MG63 (cell line): Measurements from ENCODE around the gene TCTN3. TPM values are rescaled to one million over a fixed set of nuclear protein-coding genes. Genes with fewer than 3 reads are reported as not detected.
A peak's percentile ranks its signal among the peaks of the same experiment; 100 is the strongest.
"Not testable (repeated sequence)": the region's sequence is repeated elsewhere in the genome, so short reads cannot be mapped to it uniquely, and the experiment has no call there.

Experiments used
- DNase-seq: peaks from one replicate; pipeline ENCODE4 v3.0.0-alpha.2; 2020
- H3K27me3 ChIP-seq: fragments of 250-450 bp; sonication (Bioruptor Pico); 2 replicates; pipeline ENCODE4 v1.5.1; 2020; ENCODE audit warnings: mild to moderate bottlenecking, moderate library complexity
- H3K36me3 ChIP-seq: fragments of 250-450 bp; sonication (Bioruptor Pico); 2 replicates; pipeline ENCODE4 v1.5.1; 2020; ENCODE audit warnings: mild to moderate bottlenecking, moderate library complexity
- H3K4me3 ChIP-seq: fragments of 250-450 bp; sonication (Bioruptor Pico); 2 replicates; pipeline ENCODE4 v1.5.1; 2020; ENCODE audit warnings: mild to moderate bottlenecking, moderate library complexity
- H3K9me3 ChIP-seq: fragments of 250-450 bp; sonication (Bioruptor Pico); 2 replicates; pipeline ENCODE4 v1.5.1; 2020; ENCODE audit warnings: mild to moderate bottlenecking, moderate library complexity
- total RNA-seq: library from RNA; depleted of rRNA; stranded (reverse); fragments of >200 nt; shearing (Covaris generic); gene quantifications from 2 replicates; pipeline ENCODE4 v1.2.3, GENCODE V29; 2014; ENCODE audit warnings: low replicate concordance

TCTN3 gene
- total RNA-seq, 1 experiment from 2014 or later, result 37.7 TPM

GRCh38 chr10:95698415-95698814 is 4.7 kb upstream of the TCTN3 start:
- DNase-seq, result no peak
- peaks cover 2% of the 10 kb centered on the region; the same call in 1 of the 2 replicates for H3K36me3 ChIP-seq
- no peaks in the 10 kb centered on the region for H3K9me3 ChIP-seq
- H3K27me3 ChIP-seq, result no peaks in the 10 kb centered on the region
- no peak overlapping the region for H3K4me3 ChIP-seq

DNA sequence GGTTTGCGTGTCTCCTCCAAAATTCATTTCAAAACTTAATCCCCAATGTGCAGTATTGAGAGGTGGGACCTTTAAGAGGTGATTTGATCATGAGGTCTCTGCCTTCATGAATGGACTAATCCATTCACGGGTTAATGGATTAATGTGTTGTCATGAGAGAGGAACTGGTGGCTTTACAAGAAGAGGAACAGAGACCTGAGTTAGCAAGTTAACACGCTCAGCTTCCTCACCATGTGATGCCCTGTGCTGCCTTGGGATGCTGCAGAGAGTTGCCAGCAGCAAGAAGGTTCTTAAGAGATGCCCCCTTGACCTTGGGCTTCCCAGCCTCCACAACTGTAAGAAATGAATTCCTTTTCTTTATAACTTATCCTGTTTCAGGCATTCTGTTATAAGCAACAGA is 3.7 kb upstream of the TCTN3 start:
- no peak overlapping the region for H3K4me3 ChIP-seq

DNA sequence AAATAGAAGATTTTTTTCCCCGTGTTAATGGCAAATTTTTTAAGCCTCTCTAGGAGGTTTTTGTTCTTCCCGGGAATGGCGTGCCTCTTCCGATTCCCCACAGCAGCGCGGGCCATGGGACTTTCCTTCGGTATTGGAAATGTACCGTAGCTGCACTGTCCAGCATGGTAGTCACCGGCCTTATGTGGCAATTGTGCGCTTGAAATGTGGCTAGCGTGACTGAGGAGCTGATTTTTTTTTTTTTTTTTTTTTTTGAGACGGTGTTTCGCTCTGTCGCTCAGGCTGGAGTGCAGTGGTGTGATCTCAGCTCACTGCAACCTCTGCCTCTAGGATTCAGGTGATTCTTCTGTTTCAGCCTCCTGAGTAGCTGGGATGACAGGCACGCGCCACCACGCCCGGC is 938 bp upstream of the TCTN3 start:
- Histone ChIP-seq H3K36me3 (peaks cover 20% of the 10 kb centered on the region), H3K9me3 (no peaks in the 10 kb centered on the region), H3K27me3 (no peaks in the 10 kb centered on the region), H3K4me3 (no peak overlapping the region)
- no peak for DNase-seq

More for the DNA sequence above, 3.7 kb upstream of the TCTN3 start:
- Histone ChIP-seq H3K9me3 (no peaks in the 10 kb centered on the region), H3K36me3 (peaks cover 2% of the 10 kb centered on the region; the same call in 1 of the 2 replicates), H3K27me3 (no peaks in the 10 kb centered on the region)
- no peak for DNase-seq

GRCh38 chr10:95693071-95693667 is 558 bp downstream of the TCTN3 start:
- H3K9me3 ChIP-seq, result no peaks in the 10 kb centered on the region
- DNase-seq, result no peak
- H3K27me3 ChIP-seq, result no peaks in the 10 kb centered on the region
- H3K4me3 ChIP-seq, result peak overlapping the region; percentile 96
- H3K36me3 ChIP-seq, result peaks cover 31% of the 10 kb centered on the region

DNA sequence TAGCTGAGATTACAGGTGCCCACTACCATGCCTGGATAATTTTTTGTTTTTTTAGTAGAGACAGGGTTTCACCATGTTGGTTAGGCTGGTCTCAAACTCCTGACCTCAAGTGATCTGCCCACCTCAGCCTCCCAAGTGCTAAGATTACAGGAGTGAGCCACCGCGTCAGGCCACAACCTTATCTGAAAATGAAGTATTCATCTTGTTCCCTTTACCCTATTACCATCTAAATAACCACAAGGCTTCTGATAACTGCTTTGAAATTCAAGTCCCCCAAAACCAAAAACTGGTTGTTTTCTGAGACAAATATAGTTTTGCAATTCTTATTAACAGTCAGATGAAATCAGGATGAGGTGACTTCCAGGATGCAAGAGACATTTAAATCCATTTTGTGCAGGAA is 2.4 kb downstream of the TCTN3 start:
- Histone ChIP-seq H3K4me3 (no peak overlapping the region), H3K9me3 (no peaks in the 10 kb centered on the region), H3K36me3 (peaks cover 45% of the 10 kb centered on the region), H3K27me3 (no peaks in the 10 kb centered on the region)
- DNase-seq, result no peak

DNA sequence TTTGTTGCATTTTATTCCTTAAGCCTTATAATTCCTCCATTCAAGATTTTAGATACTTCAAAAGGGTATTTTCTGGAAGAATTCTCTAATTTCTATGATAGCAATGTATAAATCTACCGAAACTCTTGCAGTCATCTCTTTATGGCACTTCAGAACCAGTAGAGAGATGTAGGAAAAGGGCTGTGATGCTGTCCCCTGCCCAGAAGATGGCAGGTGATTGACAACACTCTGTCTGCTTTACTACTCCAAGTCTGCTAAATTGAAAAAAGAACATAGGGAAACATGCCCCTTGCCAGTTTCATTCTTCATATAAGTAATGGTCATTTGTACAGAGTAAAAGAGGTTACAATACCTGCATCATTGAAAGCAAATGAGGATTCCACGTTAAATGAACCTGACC is 5.1 kb downstream of the TCTN3 start:
- Histone ChIP-seq H3K9me3 (no peaks in the 10 kb centered on the region), H3K36me3 (peaks cover 68% of the 10 kb centered on the region), H3K27me3 (no peaks in the 10 kb centered on the region), H3K4me3 (no peak overlapping the region)
- DNase-seq, result no peak

- no peak for DNase-seq
- H3K4me3 ChIP-seq, result no peak overlapping the region
- no peaks in the 10 kb centered on the region for H3K9me3 ChIP-seq
- H3K36me3 ChIP-seq, result peaks cover 61% of the 10 kb centered on the region
- no peaks in the 10 kb centered on the region for H3K27me3 ChIP-seq
Observed at GRCh38 chr10:95683966-95684365, 9.8 kb downstream of the TCTN3 start.

DNA sequence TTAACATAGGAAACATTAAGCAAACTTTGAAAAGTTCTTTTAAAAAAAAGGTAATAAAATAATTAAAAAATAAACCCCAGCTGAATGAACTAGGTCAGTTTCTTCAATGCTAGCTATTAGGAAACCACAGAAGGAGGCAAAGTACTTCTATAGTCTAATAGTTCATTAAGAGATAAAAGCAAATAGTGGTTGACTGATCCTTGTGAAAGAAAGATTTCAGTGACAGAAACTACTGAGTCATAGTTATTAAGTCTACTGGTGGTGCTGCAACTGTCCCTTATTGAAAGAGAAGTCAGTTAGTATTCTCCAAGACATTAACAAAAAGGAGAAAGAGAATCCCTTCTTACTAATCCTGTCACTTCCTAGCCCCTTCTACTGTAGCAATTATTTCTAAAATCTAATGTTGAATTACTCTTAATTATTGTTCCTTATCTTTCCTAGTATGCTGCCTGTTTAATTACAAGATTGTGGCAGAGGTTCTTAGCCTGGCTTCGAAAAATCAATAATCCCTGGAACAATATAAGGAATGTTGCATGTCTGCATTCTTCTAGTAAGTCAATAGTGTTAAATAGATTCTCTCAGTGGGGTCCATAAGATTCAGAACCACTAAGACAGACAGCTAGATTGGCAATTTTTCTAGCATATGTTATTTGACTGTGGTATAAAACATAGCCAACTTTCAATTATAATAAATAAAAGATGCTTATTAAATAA is 18.2 kb downstream of the TCTN3 start:
- Histone ChIP-seq H3K4me3 (no peak overlapping the region), H3K36me3 (peaks cover 18% of the 10 kb centered on the region), H3K27me3 (no peaks in the 10 kb centered on the region), H3K9me3 (no peaks in the 10 kb centered on the region)
- no peak for DNase-seq

- Histone ChIP-seq H3K27me3 (no peaks in the 10 kb centered on the region), H3K9me3 (no peaks in the 10 kb centered on the region), H3K4me3 (no peak overlapping the region), H3K36me3 (peaks cover 12% of the 10 kb centered on the region)
- no peak for DNase-seq
Observed at GRCh38 chr10:95674643-95675042, 19.1 kb downstream of the TCTN3 start.

DNA sequence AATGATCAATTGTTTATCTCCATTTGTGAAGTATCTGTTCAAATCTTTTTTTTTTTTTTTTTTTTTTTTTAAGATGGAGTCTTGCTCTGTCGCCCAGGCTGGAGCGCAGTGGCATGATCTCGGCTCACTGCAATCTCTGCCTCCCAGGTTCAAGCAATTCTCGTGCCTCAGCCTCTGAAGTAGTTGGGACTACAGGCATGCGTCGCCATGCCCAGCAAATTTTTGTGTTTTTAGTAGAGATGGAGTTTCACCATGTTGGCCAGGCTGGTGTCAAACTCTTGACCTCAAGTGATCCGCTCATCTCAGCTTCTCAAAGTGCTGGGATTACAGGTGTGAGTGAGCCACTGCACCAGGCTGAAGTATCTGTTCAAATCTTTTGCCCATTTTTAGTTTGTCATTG is 21.1 kb downstream of the TCTN3 start:
- not testable (repeated sequence) for H3K27me3 ChIP-seq, DNase-seq, H3K9me3 ChIP-seq, H3K4me3 ChIP-seq, H3K36me3 ChIP-seq

DNA sequence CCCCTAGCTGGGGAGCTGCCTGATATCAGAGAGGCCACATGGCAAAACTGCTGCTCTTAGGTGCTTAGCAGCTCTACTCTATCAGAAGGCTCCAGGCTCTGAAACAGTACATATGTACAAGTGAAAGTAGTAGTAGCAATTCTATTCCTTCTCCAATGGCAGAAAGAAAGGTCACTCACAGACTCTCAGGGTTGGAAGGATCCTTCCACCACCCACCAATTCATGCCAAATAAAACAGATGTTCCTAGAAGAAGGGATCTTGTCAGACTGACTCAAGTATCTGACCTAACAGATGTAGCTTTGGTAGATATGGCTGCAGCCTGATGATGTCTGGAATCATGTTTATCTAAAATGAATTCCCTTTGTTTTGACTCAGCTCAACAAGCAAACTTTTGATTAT is 29.2 kb downstream of the TCTN3 start:
- Histone ChIP-seq H3K4me3 (no peak overlapping the region), H3K9me3 (no peaks in the 10 kb centered on the region), H3K27me3 (no peaks in the 10 kb centered on the region), H3K36me3 (peaks cover 9% of the 10 kb centered on the region; the same call in 1 of the 2 replicates)
- no peak for DNase-seq

DNA sequence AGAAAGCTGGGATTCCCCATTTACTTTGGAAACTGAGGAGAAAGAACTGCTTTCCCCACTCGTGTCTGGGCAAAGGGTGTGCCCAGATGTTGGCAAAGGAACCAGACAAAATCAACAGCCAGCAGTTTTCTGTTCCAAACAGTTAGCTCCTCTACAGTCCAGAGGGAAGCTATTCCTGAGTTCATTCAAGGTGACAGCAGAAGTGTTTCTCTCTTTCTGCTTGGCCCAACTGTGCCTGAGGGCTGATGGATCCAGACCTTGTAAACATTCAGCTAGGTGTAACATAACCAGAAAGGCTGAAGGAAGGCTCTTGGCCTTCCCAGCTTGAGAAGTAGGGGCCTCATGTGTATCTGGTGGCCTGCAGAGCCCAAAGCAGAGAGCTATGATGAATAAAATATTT is 30.2 kb downstream of the TCTN3 start:
- H3K27me3 ChIP-seq, result no peaks in the 10 kb centered on the region
- H3K36me3 ChIP-seq, result peaks cover 9% of the 10 kb centered on the region; the same call in 1 of the 2 replicates
- H3K9me3 ChIP-seq, result no peaks in the 10 kb centered on the region
- H3K4me3 ChIP-seq, result no peak overlapping the region
- DNase-seq, result no peak

GRCh38 chr10:95661818-95662217 is 31.9 kb downstream of the TCTN3 start:
- H3K36me3 ChIP-seq, result peaks cover 9% of the 10 kb centered on the region; the same call in 1 of the 2 replicates
- H3K9me3 ChIP-seq, result no peaks in the 10 kb centered on the region
- H3K4me3 ChIP-seq, result no peak overlapping the region
- H3K27me3 ChIP-seq, result no peaks in the 10 kb centered on the region
- DNase-seq, result no peak

GRCh38 chr10:95660283-95660682 is 33.4 kb downstream of the TCTN3 start:
- H3K36me3 ChIP-seq, result peaks cover 9% of the 10 kb centered on the region; the same call in 1 of the 2 replicates
- no peak overlapping the region for H3K4me3 ChIP-seq
- no peak for DNase-seq
- no peaks in the 10 kb centered on the region for H3K9me3 ChIP-seq
- no peaks in the 10 kb centered on the region for H3K27me3 ChIP-seq

DNA sequence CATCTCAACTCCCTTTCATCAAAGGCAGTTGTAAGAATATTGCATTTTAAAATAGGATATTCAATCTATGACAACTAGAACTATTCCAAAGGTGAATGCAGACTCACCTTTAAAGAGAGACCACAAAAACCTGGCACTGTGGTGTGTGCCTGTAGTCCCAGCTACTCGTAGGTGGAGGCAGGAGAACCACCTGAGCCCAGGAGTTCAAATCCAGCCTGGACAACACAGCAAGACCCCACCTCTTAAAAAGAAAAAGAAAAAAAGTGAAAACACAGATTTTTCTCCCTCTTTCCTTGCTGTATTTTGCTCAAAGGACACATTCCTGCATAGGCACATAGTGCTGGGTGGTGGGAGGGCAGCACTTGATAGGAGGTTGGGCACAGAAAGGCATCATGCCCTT is 36.5 kb downstream of the TCTN3 start:
- peaks cover 1% of the 10 kb centered on the region; the same call in 1 of the 2 replicates for H3K9me3 ChIP-seq

DNA sequence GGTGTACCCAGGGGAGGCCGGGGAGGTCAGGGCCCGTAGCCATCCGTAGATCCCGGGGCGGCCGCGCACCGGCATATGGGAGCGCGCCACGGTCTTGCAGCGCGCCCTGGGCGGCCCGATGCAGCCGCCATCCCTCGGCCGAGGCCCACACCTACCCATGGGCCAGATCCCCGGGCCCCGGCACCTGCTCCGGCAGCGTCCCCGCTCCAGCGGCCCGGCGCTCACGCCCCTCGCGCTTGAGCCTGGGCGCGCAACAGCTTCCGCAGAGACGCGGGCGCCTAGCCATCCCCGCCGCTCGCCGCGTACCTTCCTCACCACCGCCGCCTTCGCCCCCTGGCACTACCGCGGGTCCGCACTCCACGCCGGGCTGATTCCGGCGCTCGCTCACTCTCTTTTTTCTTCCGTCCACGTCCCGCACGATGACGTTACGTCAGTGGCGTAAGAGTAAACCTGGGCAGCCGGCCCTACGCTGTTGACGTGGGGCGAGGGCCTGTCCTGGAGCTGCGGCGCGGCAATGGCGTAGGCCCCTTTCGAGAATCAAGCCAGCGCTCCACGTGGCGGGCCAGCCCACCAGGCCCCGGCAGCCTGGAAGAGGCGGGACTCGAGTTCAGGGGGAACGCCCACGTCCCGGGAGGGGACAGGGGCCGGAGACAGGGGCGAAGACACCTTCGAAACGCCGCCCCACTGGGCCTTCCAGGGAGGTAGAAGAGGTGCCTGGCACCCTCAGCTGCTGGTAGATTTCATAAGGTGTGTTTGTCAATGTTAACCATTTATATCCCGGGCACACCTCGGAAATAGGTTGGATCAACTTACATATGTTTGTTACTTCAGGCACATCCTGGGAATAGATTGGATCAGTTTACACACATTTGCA is 37.2 kb downstream of the TCTN3 start, which contains the start of gene ALDH18A1:
Gene ALDH18A1 (minus strand): TSS at position 421 of the 874 bp plus-strand sequence. CDS start 3,334 bp downstream, outside the sequence.
- peaks cover 6% of the 10 kb centered on the region; the same call in 1 of the 2 replicates for H3K9me3 ChIP-seq

More for the DNA sequence above, 36.5 kb downstream of the TCTN3 start:
- Histone ChIP-seq H3K27me3 (no peaks in the 10 kb centered on the region), H3K36me3 (peaks cover 15% of the 10 kb centered on the region), H3K4me3 (peak overlapping the region; percentile 92)
- no peak for DNase-seq

More for the DNA sequence above, 37.2 kb downstream of the TCTN3 start, which contains the start of gene ALDH18A1:
- peak; percentile 93 for DNase-seq
- H3K27me3 ChIP-seq, result no peaks in the 10 kb centered on the region
- peaks cover 23% of the 10 kb centered on the region for H3K36me3 ChIP-seq
- peak within 1 kb of the TSS; percentile 92 for H3K4me3 ChIP-seq
